ENCODE data around the gene C6orf62. TPM values are rescaled to one million over a fixed set of nuclear protein-coding genes. Genes with fewer than 3 reads are reported as not detected.
"Not testable (repeated sequence)": the region's sequence is repeated elsewhere in the genome, so short reads cannot be mapped to it uniquely, and the experiment has no call there.

Gene C6orf62
- total and polyA plus RNA-seq, 2 experiments from 2014 or later: 66.7 to 79.9 TPM

DNA sequence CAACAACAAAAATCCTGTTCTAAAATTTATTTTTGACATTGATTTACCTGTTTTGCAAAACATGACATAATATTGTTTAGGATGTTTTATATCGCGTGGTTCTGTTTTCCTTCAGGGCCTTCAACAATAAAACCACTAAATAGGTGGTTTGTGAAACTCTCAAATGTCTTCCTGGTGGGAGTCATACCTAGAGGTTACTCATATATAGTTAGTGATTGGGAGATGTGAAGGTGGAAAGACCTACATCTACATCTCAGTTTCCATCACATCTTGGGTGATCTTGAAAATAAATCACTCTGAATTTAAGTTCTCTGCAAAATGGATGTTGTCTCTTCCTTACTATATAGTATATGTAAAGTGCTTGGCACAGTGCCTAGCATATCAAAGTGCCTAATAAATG lies 22.9 kb downstream of the C6orf62 start:
- no peaks in the 10 kb centered on the region for H3K4me1 ChIP-seq (ENCODE audit: insufficient read depth)
- no peak for TF ChIP-seq JUNB (IDR thresholded peaks at IDR 0.05; ENCODE audit: unreplicated experiment)
- no peak for TF ChIP-seq ZNF114 (CRISPR knock-in tag; IDR thresholded peaks at IDR 0.05)
- no peak for TF ChIP-seq POLR2AphosphoS5 (IDR thresholded peaks at IDR 0.05; ENCODE audit: low read depth)
- no peak for TF ChIP-seq STAT1 (IDR thresholded peaks at IDR 0.05; ENCODE audit: unreplicated experiment)
- TF ChIP-seq, protein P1, sequence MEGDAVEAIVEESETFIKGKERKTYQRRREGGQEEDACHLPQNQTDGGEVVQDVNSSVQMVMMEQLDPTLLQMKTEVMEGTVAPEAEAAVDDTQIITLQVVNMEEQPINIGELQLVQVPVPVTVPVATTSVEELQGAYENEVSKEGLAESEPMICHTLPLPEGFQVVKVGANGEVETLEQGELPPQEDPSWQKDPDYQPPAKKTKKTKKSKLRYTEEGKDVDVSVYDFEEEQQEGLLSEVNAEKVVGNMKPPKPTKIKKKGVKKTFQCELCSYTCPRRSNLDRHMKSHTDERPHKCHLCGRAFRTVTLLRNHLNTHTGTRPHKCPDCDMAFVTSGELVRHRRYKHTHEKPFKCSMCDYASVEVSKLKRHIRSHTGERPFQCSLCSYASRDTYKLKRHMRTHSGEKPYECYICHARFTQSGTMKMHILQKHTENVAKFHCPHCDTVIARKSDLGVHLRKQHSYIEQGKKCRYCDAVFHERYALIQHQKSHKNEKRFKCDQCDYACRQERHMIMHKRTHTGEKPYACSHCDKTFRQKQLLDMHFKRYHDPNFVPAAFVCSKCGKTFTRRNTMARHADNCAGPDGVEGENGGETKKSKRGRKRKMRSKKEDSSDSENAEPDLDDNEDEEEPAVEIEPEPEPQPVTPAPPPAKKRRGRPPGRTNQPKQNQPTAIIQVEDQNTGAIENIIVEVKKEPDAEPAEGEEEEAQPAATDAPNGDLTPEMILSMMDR (conservative IDR thresholded peaks at IDR 0.05; ENCODE audit: low read depth in 2 of 2): no peak
- TF ChIP-seq, protein P2, sequence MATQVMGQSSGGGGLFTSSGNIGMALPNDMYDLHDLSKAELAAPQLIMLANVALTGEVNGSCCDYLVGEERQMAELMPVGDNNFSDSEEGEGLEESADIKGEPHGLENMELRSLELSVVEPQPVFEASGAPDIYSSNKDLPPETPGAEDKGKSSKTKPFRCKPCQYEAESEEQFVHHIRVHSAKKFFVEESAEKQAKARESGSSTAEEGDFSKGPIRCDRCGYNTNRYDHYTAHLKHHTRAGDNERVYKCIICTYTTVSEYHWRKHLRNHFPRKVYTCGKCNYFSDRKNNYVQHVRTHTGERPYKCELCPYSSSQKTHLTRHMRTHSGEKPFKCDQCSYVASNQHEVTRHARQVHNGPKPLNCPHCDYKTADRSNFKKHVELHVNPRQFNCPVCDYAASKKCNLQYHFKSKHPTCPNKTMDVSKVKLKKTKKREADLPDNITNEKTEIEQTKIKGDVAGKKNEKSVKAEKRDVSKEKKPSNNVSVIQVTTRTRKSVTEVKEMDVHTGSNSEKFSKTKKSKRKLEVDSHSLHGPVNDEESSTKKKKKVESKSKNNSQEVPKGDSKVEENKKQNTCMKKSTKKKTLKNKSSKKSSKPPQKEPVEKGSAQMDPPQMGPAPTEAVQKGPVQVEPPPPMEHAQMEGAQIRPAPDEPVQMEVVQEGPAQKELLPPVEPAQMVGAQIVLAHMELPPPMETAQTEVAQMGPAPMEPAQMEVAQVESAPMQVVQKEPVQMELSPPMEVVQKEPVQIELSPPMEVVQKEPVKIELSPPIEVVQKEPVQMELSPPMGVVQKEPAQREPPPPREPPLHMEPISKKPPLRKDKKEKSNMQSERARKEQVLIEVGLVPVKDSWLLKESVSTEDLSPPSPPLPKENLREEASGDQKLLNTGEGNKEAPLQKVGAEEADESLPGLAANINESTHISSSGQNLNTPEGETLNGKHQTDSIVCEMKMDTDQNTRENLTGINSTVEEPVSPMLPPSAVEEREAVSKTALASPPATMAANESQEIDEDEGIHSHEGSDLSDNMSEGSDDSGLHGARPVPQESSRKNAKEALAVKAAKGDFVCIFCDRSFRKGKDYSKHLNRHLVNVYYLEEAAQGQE (IDR thresholded peaks at IDR 0.05; ENCODE audit: unreplicated experiment): no peak
- TF ChIP-seq ZNF331 (CRISPR knock-in tag; IDR thresholded peaks at IDR 0.05; ENCODE audit: low read depth): no peak
- TF ChIP-seq CREB1 (CRISPR knock-in tag; IDR thresholded peaks at IDR 0.05; ENCODE audit: low read depth): no peak
- no peak for TF ChIP-seq NANOG (IDR thresholded peaks at IDR 0.05; ENCODE audit: borderline replicate concordance)
- no peak for TF ChIP-seq EZH2phosphoT487 (IDR thresholded peaks at IDR 0.05; ENCODE audit: unreplicated experiment)
- peaks cover 28% of the 10 kb centered on the region for H3K36me3 Mint-ChIP-seq (ENCODE audit: low read depth)

DNA sequence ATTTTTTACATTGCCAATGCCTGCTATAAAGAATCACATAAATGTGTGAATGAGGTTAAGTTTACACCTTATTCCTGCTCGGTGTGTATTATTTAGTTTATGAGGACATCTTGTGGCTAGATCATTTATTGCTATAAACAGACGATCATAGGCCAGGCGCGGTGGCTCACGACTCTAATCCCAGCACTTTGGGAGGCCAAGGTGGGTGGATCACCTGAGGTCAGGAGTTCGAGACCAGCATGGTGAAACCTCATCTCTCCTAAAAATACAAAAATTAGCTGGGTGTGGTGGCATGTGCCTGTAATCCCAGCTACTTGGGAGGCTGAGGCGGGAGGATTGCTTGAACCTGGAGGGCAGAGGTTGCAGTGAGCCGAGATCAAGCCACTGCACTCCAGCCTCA lies 23.3 kb downstream of the C6orf62 start:
- TF ChIP-seq, protein P1 (conservative IDR thresholded peaks at IDR 0.05; ENCODE audit: low read depth in 2 of 2): peak; percentile 71 to 75
- peak; percentile 72 for DNase-seq (ENCODE audit: low spot score)
- not testable (repeated sequence) for H2AFZ ChIP-seq; H3K4me3 Mint-ChIP-seq; H3K4me1 ChIP-seq (ENCODE audit: insufficient read depth); H3K9me3 Mint-ChIP-seq; H3K9me2 ChIP-seq (ENCODE audit: insufficient read depth); H3K79me2 ChIP-seq (replicated peaks; ENCODE audit: insufficient read depth); H3K27me3 ChIP-seq (ENCODE audit: insufficient read depth); H3K4me2 ChIP-seq; H3K4me3 ChIP-seq; H3K27ac Mint-ChIP-seq; H3K27ac ChIP-seq (ENCODE audit: low read depth); H3F3A ChIP-seq (replicated peaks; ENCODE audit: low read depth); H3K27me3 Mint-ChIP-seq (ENCODE audit: insufficient read depth, low read depth, poor library complexity); H4K20me1 ChIP-seq (replicated peaks; ENCODE audit: insufficient read depth); H3K4me1 Mint-ChIP-seq
- peaks cover 10% of the 10 kb centered on the region for H3K36me3 ChIP-seq (ENCODE audit: insufficient read depth)
- H3K36me3 Mint-ChIP-seq (ENCODE audit: low read depth): peaks cover 24% of the 10 kb centered on the region
- ATAC-seq: peak; percentile 86

More for the DNA sequence above, 22.9 kb downstream of the C6orf62 start:
- Histone ChIP-seq H3F3A (replicated peaks; ENCODE audit: low read depth) (0 out of 2 replicates have a peak, but pooled peaks cover under 1% of the 10 kb centered on the region), H3K27me3 (ENCODE audit: insufficient read depth) (no peaks in the 10 kb centered on the region), H3K4me2 (no peak overlapping the region), H4K20me1 (replicated peaks; ENCODE audit: insufficient read depth) (no peaks in the 10 kb centered on the region; the same call in 1 of the 2 replicates), H3K27ac (ENCODE audit: low read depth) (no peak overlapping the region), H2AFZ (no peak overlapping the region), H3K9me2 (ENCODE audit: insufficient read depth) (no peaks in the 10 kb centered on the region), H3K4me3 (no peak overlapping the region), H3K79me2 (replicated peaks; ENCODE audit: insufficient read depth) (no peaks in the 10 kb centered on the region), H3K36me3 (ENCODE audit: insufficient read depth) (peaks cover 10% of the 10 kb centered on the region)
- H3K9me3 Mint-ChIP-seq: no peaks in the 10 kb centered on the region
- H3K4me1 Mint-ChIP-seq: peaks cover 6% of the 10 kb centered on the region
- DNase-seq (ENCODE audit: low spot score) (no peak), ATAC-seq (no peak)
- H3K27me3 Mint-ChIP-seq (ENCODE audit: insufficient read depth, low read depth, poor library complexity): no peaks in the 10 kb centered on the region
- no peak overlapping the region for H3K4me3 Mint-ChIP-seq
- H3K27ac Mint-ChIP-seq: no peak overlapping the region
